ENCODE data around the gene NTM.

- TF ChIP-seq POLR2A (IDR thresholded peaks at IDR 0.05) = no peak
- no peak for TF ChIP-seq CTCF (IDR thresholded peaks at IDR 0.05 in 8 of 11, conservative IDR thresholded peaks at IDR 0.05 in 3 of 11)
- no peak for TF ChIP-seq POLR2AphosphoS5 (IDR thresholded peaks at IDR 0.05)
These were observed 163.6 kb downstream of the NTM start for GRCh38 chr11:131533998-131534397.

All from spleen (tissue), 7 donors.